HG02870 (cell line): ENCODE data around the gene RUNX2.

ENCODE experiments used
- ATAC-seq: cut with Tn5 transposase; IDR thresholded peaks from one replicate; pipeline ENCODE4 v1.9.1; 2021; ENCODE audit warnings: mild to moderate bottlenecking, moderate library complexity; ENCODE audit not compliant: unreplicated experiment

Gene RUNX2

DNA sequence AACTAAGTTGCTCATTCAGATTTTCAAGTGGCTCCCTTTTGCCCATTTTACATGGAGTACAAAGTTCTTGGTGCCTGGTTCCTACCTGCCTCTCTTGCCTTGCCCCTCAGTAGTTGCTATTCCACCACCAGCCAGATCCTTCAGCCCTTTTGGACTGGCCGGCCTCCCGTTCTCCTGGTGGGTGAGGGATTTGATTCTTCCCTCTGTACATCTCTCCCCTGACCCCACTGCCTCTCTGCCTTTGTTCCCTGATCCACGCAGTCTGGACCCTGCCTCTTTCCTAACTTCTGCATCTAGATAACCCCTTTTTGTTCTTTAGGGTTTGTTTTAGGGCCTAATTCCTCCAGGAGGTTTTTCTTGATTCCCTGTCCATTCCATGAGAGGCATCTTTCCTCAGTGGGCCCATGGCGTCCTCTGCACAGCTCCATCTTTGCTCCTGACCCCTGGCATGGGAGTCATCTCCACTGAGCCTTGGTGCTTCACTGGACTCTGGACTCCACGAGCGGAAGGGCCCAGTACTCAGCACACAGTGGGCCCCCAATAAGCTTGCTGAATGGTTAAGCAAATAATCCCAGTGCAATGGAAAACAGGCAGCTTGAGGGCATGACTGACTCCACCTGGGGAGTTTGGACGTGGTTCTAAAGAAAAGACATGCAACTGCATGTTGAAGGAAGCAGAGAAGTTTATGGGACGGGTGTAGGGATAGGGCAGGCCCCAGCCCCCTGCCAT is 358.9 kb downstream of the RUNX2 start:
- no peak for ATAC-seq

- ATAC-seq, result peak; percentile 89
Measured at GRCh38 chr6:45687570-45687969, 359.4 kb downstream of the RUNX2 start.

- ATAC-seq, result no peak
Measured at GRCh38 chr6:45688180-45688579, 360.1 kb downstream of the RUNX2 start.

GRCh38 chr6:45689926-45690615 is 361.9 kb downstream of the RUNX2 start:
- ATAC-seq, result no peak

DNA sequence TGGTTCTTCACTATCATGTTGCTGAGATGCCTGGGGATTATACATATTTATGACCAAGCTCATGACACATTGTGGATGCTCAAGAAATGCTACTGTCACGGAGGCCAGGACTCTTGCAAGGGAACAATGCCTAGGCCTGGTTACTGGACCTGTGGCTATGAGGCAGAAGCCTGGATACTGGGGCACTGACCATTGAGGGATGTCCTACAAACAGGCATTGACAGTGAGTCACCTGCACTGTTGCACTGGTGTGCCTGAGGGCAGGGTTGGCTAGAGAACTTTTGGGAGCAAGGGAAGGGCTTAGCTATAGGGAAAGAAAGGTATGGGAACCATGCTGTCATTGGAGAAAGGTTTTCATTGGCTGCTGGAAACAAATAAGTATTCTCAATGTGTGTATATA is 362.7 kb downstream of the RUNX2 start:
- no peak for ATAC-seq

GRCh38 chr6:45691426-45691825 is 363.3 kb downstream of the RUNX2 start:
- no peak for ATAC-seq

DNA sequence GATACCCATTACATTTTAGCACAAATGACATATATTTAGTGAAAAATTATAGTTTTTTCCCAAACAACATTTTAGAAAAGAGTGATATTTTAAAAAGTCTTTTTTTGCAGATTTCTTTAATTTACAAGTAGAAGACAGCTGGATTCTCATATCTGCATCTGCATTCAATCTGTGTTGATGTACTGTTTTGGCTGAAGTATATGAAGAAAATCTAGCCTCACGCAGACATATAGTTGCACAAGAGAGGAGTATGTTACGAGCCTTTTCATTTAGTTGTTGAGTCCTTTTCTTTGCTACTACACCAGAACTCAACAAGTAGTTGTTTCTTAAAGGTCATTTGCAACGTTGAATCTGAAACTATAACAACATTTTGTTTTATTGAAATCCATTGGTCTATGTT is 363.9 kb downstream of the RUNX2 start:
- no peak for ATAC-seq

- no peak for ATAC-seq
Measured at GRCh38 chr6:45696738-45697137, 368.6 kb downstream of the RUNX2 start.

GRCh38 chr6:45697605-45698004 is 369.5 kb downstream of the RUNX2 start:
- peak; percentile 84 for ATAC-seq

- ATAC-seq, result no peak
Measured at GRCh38 chr6:45698046-45698445, 369.9 kb downstream of the RUNX2 start.

DNA sequence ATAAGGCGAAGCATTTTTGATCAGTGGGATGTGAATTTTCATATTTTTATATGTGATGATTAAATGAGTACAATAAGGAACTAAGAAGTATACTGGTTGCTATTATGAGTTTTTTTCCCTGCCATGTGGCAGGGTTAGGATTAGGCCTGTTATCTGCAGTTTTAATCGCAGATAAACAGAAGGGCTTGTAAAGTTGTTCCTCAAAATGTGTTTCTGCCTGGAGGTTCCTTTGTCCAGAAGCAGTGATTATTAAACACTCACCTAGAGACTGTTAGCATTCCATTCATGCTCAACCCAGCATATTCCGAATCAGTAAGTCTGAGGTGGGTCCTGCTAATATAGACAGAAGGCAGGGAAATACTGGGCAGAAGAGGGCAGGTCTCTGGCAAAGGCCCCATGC is 371.5 kb downstream of the RUNX2 start:
- no peak for ATAC-seq

DNA sequence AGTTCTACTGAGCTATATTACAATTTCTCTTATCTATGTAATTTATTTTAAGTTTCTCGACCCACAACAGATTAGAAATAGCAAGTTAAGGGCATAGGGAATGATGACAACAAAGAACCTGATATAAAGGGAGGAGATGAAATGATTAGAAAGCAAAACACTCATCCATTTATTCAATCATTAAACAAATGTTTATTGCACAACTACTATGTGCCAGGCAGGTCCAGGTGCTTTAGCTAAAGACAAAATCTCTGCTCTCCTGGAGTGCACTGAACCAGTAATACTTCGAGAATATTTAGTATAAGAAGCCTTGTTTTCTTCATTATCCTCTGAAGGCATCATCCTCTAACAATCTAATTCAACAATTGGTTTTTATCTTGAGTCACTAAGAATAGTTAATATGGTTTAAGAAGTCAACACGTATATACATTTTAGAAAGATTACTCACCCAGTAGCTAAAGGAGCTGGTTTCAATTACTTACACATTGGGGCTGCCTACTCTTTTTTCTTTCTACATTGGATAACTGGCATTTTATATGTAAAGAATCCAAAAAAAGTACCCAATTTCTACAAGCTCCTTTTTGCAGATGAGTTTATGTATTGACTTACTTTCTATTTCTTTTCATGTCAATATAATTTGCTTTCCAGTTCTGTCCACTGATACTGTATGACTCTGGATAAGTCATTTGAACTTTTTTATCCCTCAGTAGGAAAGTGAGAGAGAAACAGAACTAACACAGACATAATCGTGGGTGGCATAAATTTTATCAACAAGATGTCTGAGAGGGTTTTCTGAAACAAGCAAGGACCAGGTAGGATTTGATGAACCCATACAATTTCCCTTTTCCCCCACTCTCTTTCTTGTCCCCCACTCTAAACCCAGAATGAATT is 375.0 kb downstream of the RUNX2 start:
- no peak for ATAC-seq

DNA sequence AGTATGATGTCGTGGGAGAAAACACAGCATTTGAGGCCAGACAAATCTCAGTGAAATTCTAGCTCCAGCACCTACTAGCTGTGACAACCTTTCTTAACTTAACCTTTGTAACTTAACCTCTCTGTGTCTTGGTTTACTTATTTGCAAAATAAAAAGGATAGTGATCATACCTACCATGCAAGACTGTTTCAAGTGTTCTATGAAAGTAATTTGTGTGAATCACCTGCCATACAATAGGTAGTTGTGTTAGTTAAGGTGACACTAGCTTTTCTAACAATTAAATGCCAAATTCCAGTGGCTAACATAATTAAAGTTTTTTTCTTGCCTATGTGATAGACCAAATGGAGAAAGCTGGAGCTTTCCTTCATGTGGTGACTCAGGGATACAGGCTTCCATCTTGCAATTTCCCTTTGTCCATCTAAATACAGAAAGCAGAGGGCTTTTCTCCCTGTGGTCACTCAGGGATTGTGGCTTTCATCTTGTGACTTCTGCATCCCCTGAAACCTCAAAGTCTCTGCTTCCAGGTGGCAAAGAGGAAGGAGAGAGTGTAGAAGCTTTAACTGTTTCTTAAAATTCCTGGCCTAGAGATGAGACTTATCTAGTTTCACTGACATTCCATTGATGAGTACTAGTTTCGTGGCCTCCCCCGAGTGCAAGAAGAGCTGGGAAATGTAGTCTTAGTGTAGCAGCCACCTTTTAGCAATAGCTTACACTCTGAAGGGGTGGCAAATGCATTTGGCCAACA is 376.1 kb downstream of the RUNX2 start:
- no peak for ATAC-seq

DNA sequence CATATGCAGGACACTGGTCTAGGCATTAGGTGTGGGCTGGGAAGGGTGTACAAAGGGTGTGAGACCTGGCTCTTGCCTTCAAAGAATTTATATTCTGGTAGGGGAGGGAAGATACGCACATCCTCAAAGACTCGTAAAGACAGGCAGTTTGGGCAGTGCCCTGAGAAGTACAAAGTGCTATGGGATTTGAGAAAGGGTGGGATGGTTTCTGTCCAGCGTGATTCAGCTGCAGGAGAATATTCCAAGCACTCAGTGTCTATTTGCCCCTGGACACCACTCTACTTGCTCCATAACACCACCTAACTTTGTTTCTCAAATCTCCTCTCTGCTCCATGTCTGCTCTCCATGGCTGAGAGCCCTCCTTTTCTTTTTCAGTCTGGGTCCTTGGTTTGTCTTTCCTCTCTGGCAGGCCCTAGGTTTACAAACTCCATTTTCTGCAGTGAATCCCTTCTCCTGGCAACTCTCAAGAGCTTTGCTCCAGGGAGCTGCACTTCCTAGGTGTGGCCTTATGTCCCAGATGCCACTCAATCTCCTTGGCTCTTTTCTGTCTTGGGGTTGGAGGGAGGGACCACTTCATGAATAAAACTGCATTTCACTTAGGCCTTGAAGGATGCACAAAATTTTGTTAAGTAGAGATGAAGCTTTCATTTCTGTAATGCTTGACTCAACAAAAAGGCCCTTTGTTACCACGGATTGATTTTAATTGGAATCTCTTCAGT is 377.2 kb downstream of the RUNX2 start:
- ATAC-seq, result no peak

- peak; percentile 41 for ATAC-seq
Measured at GRCh38 chr6:45706319-45706718, 378.2 kb downstream of the RUNX2 start.

GRCh38 chr6:45707176-45707575 is 379.0 kb downstream of the RUNX2 start:
- ATAC-seq, result no peak

- peak; percentile 63 for ATAC-seq
Measured at GRCh38 chr6:45709781-45710220, 381.7 kb downstream of the RUNX2 start.

GRCh38 chr6:45710304-45710821 is 382.2 kb downstream of the RUNX2 start:
- ATAC-seq, result peak; percentile 53

- no peak for ATAC-seq
Measured at GRCh38 chr6:45712076-45712475, 383.9 kb downstream of the RUNX2 start.

- no peak for ATAC-seq
Measured at GRCh38 chr6:45712786-45713185, 384.7 kb downstream of the RUNX2 start.
